ENCODE results near the gene ANXA9.

The ANXA9 gene, protein sequence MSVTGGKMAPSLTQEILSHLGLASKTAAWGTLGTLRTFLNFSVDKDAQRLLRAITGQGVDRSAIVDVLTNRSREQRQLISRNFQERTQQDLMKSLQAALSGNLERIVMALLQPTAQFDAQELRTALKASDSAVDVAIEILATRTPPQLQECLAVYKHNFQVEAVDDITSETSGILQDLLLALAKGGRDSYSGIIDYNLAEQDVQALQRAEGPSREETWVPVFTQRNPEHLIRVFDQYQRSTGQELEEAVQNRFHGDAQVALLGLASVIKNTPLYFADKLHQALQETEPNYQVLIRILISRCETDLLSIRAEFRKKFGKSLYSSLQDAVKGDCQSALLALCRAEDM

GRCh38 chr1:150981805-150982712, at the start of gene ANXA9:
TSS of gene ANXA9 (plus strand) at chr1:150982292. CDS start at chr1:150983106, 814 bp downstream.
- DNase-seq (ENCODE audit: low spot score), result no peak

DNA sequence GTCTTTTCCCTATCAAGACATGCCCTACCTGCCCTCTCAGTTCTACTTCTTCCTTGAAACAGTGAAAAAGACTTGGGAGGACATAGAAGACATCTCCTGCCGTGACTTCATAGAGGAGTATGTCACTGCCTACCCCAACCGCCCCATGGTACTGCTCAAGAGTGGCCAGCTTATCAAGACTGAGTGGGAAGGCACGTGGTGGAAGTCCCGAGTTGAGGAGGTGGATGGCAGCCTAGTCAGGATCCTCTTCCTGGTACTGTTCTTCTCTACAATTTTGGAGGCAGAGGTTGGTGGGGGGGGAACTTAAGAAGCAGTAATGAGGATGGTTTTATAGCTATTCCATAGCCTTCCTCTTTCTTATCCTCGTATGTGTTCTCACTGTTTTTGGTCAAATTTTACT, 37.2 kb upstream of the ANXA9 start:
- DNase-seq (ENCODE audit: low spot score), result no peak

DNA sequence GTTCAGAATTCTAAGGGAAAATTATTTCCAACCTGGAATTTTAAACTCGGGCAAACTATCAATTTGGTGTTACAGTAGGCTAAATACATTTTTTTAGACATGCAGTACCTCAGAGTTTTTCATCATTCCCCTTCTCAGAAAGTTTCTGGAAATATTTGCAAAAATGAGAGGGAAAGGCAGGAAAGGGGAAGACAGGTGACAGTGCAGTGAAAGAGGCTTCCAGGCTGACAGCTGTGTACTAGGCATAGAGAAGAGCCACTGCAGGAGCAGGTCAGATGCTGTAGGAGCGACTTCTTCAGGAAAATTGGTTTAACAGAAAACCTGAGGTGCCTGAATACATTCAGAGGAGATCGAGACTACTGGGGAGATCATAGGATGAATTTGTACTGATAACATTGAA, 27.4 kb upstream of the ANXA9 start:
- no peak for DNase-seq (ENCODE audit: low spot score)

GRCh38 chr1:150955280-150955679, 26.8 kb upstream of the ANXA9 start:
- no peak for DNase-seq (ENCODE audit: low spot score)

GRCh38 chr1:150957666-150958065, 24.4 kb upstream of the ANXA9 start:
- no peak for DNase-seq (ENCODE audit: low spot score)

GRCh38 chr1:150960646-150961045, 21.4 kb upstream of the ANXA9 start:
- DNase-seq (ENCODE audit: low spot score), result no peak

DNA sequence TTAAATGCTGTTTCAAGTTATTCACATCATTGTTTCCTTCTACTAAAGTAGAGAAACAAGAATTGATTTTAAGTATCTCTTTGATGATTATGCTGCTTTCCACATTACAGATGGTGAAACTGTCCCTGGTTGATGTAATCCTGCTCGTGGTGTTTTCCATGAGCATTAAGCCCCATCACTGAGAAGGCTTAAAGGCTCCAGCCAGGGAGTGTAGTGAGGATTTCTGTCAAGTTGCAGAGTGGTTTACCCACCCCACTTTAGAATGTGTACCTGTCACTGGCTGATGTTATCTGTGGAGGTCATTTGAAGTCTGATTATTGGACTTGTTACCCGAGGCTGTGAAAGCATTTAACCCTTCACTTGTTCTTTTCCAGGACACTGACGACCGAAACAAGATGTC, 20.3 kb upstream of the ANXA9 start:
- DNase-seq (ENCODE audit: low spot score), result no peak

GRCh38 chr1:150963321-150964163, 18.6 kb upstream of the ANXA9 start:
- no peak for DNase-seq (ENCODE audit: low spot score)

GRCh38 chr1:150964164-150964489, 18.0 kb upstream of the ANXA9 start:
- no peak for DNase-seq (ENCODE audit: low spot score)

GRCh38 chr1:150965605-150966004, 16.5 kb upstream of the ANXA9 start:
- DNase-seq (ENCODE audit: low spot score), result no peak

GRCh38 chr1:150966011-150966410, 16.1 kb upstream of the ANXA9 start:
- DNase-seq (ENCODE audit: low spot score), result peak; percentile 52

DNA sequence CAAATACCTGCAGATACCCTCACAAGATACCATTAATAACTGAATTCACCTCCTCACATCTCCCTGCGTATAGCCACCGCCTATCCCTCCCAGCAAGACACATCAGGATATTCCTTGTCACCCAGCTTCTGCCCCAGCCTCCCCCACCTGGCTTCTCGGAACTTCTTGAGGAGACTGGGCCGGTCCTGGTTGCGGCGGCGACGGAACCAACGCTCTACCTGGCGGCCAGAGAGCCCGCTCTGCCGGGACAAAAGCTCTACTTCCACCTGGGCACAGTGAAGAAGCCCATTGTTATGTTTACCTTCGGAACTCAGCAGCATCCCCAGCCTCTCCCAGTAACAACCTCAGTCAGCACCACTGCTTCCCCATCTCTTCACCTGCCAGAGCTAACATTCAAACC, 14.2 kb upstream of the ANXA9 start:
- DNase-seq (ENCODE audit: low spot score), result no peak

DNA sequence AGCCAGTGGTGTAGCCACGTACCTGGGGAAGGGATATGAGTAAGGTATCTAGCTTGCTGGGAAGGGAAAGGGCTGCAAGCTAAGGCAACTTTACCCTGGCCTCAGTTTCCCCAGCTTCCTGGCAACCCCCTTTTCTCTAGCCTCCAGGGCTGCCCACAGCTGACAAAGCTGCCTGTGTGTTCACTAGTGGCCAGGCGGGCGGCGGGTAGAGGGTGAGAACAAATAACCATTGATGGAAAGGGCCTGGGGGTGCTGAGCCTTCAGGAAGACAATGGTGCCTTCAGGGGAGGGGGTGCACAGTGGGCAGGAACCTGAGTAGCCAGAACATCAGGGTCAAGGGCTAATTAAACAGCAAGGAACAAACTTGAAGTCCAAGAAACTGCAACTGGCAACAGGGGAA, 13.6 kb upstream of the ANXA9 start:
- peak; percentile 91 for DNase-seq (ENCODE audit: low spot score)

DNA sequence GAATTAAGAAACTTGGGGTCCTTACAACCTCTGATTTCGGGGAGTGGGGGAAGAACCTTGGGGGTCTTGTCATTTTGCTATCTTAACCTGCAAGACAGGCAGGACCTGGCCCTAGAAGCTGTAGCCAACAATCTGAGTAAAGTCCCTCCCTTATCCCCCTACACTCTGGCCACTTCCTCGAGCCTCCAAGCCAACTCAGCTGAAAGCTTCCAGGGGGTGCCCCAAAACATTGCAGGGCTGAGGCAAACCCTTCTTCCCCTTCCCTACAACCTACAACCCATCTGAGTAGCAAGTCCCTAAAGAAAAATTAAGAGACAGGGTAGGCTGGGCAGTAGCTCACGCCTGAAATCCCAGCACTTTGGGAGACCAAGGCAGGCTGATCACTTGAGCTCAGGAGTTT, 12.5 kb upstream of the ANXA9 start:
- DNase-seq (ENCODE audit: low spot score), result no peak

DNA sequence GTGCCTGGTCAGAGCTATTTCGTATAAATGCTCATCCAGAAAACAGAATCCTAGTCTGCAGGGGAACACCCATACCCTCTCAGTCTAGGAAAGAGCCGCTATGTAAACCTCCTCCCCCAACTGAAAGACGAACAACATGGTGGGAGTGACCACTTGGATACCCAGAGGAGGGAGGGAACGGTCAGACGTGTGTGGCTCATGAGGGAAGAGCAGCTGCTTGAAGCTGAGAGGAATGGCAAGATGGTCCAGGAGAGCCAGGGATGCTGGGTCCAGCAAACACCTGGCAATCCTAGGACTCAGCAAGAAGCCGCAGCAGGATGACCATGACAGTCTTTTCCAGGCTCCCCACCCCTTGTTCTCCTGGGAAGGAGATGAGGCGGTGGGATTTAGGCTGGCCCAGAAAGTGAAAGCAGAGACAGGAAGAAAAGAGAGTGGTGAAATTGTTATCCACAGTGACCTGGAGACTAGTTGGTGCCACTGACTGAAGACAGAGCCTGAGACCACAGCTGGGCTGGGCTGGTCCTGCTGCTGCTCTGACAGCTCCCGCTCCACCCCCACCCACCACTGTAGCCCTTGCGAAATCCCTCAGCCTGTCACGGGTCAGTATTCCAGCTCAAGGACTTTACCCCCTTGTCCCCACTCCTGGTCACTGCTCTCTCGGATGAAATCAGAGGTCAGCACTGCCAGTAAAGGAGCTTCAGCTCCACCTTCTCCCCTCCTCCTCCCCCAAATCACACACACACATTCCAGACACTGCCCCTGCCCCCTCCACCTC, 11.1 kb upstream of the ANXA9 start:
- peak; percentile 49 for DNase-seq (ENCODE audit: low spot score)

GRCh38 chr1:150971583-150972416, 10.3 kb upstream of the ANXA9 start:
- DNase-seq (ENCODE audit: low spot score), result peak; percentile 58

- no peak for DNase-seq (ENCODE audit: low spot score)
These were observed 9.6 kb upstream of the ANXA9 start for GRCh38 chr1:150972417-150972940.

GRCh38 chr1:150973258-150973835, 8.7 kb upstream of the ANXA9 start:
- no peak for DNase-seq (ENCODE audit: low spot score)

- no peak for DNase-seq (ENCODE audit: low spot score)
These were observed 8.1 kb upstream of the ANXA9 start for GRCh38 chr1:150973836-150974579.

Data from pons (tissue), 1 donor.